GM19372 (cell line): Measurements from ENCODE around the gene NAB1.
"Not testable (repeated sequence)": the region's sequence is repeated elsewhere in the genome, so short reads cannot be mapped to it uniquely, and the experiment has no call there.

Source experiments
- ATAC-seq: cut with Tn5 transposase; IDR thresholded peaks from one replicate; pipeline ENCODE4 v1.9.1; 2021; ENCODE audit warnings: mild to moderate bottlenecking, low read depth, moderate library complexity; ENCODE audit not compliant: unreplicated experiment

NAB1 gene

GRCh38 chr2:190707726-190708125, 58.8 kb downstream of the NAB1 start:
- no peak for ATAC-seq

GRCh38 chr2:190708650-190709049, 59.8 kb downstream of the NAB1 start:
- not testable (repeated sequence) for ATAC-seq

GRCh38 chr2:190711069-190711468, 62.2 kb downstream of the NAB1 start:
- ATAC-seq, result no peak

- ATAC-seq, result no peak
These were observed 64.6 kb downstream of the NAB1 start for GRCh38 chr2:190713471-190713870.

GRCh38 chr2:190714958-190715357, 66.1 kb downstream of the NAB1 start:
- ATAC-seq, result no peak

- no peak for ATAC-seq
These were observed 67.4 kb downstream of the NAB1 start for GRCh38 chr2:190716176-190716807.

GRCh38 chr2:190717306-190717705, 68.4 kb downstream of the NAB1 start:
- ATAC-seq, result no peak

- no peak for ATAC-seq
These were observed 69.1 kb downstream of the NAB1 start for GRCh38 chr2:190717764-190718651.

GRCh38 chr2:190718652-190719526, 70.0 kb downstream of the NAB1 start:
- peak; percentile 58 for ATAC-seq

- ATAC-seq, result no peak
These were observed 71.4 kb downstream of the NAB1 start for GRCh38 chr2:190720276-190720675.

GRCh38 chr2:190720691-190721090, 71.8 kb downstream of the NAB1 start:
- no peak for ATAC-seq

- peak; percentile 50 for ATAC-seq
These were observed 73.3 kb downstream of the NAB1 start for GRCh38 chr2:190722061-190722759.

GRCh38 chr2:190722835-190723234, 74.0 kb downstream of the NAB1 start:
- no peak for ATAC-seq

GRCh38 chr2:190723397-190724090, 74.7 kb downstream of the NAB1 start:
- no peak for ATAC-seq

GRCh38 chr2:190726255-190726654, 77.4 kb downstream of the NAB1 start:
- no peak for ATAC-seq

GRCh38 chr2:190736355-190736754, 87.5 kb downstream of the NAB1 start:
- no peak for ATAC-seq

- no peak for ATAC-seq
These were observed 91.6 kb downstream of the NAB1 start for GRCh38 chr2:190740449-190740848.
